ENCODE data around the gene DCAF5. TPM values are rescaled to one million over a fixed set of nuclear protein-coding genes. Genes with fewer than 3 reads are reported as not detected.

The DCAF5 gene
- total RNA-seq, 6 donors from 2014 or later = 37.7 to 78.6 (median 49.0) TPM

DNA sequence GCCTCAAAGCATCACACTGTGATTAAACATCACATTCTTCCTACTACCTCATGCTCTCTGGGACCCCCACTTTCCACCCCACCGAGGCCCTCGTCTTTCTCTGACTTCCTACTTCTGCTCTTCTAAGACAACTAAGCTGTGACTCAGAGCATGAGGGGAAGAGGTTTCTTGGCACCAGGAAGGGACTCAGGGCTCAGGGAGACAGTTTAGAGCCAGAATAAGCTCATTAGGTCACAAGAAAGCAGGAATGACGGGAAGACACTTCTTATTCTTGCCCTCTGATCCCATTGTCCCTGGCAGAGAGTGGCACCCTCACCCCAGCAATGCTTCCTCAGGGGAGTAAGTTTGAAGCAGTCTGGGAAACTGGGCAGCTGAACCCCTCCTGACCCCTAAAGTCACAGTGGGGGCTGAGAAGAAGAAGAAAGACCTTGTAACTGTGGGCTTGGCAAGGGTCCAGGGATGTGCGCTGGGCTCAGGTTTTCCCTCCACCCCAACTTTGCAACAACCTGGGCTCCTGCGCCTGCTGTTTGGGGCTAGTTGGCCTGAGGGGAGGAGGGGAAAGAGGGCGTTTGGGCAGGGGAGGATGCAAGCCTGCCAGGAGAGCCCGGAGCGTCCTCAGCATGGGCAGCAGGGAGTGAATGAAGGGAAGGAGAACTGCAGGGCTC lies 109.2 kb downstream of the DCAF5 start:
- Histone ChIP-seq H3K4me1 (peaks cover 54 to 65% (median 56%) of the 10 kb centered on the region in 4 donors), H3K27ac (peak overlapping the region; percentile 71 to 82 (median 76)), H3K4me3 (no peak overlapping the region), H3K36me3 (no peaks in the 10 kb centered on the region), H3K9me3 (no peaks in the 10 kb centered on the region), H3K27me3 (no peaks in the 10 kb centered on the region)
- peak; percentile 52 to 80 for ATAC-seq (ENCODE audit: low FRiP score in 2 of 2)
- WGBS, 2 donors = 56 to 67% methylated on average over 8 of the region's 8 CpGs
- DNase-seq = peak in 1 of 2 donors; percentile 46
- TF ChIP-seq POLR2AphosphoS5 (IDR thresholded peaks at IDR 0.05) = peak in 1 of 2 donors; percentile 25
- peak in 1 of 4 donors; percentile 29 for TF ChIP-seq POLR2A (IDR thresholded peaks at IDR 0.05)
- TF ChIP-seq, protein P1, sequence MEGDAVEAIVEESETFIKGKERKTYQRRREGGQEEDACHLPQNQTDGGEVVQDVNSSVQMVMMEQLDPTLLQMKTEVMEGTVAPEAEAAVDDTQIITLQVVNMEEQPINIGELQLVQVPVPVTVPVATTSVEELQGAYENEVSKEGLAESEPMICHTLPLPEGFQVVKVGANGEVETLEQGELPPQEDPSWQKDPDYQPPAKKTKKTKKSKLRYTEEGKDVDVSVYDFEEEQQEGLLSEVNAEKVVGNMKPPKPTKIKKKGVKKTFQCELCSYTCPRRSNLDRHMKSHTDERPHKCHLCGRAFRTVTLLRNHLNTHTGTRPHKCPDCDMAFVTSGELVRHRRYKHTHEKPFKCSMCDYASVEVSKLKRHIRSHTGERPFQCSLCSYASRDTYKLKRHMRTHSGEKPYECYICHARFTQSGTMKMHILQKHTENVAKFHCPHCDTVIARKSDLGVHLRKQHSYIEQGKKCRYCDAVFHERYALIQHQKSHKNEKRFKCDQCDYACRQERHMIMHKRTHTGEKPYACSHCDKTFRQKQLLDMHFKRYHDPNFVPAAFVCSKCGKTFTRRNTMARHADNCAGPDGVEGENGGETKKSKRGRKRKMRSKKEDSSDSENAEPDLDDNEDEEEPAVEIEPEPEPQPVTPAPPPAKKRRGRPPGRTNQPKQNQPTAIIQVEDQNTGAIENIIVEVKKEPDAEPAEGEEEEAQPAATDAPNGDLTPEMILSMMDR (IDR thresholded peaks at IDR 0.05) = no peak
- no peak for TF ChIP-seq EP300 (IDR thresholded peaks at IDR 0.05)

DNA sequence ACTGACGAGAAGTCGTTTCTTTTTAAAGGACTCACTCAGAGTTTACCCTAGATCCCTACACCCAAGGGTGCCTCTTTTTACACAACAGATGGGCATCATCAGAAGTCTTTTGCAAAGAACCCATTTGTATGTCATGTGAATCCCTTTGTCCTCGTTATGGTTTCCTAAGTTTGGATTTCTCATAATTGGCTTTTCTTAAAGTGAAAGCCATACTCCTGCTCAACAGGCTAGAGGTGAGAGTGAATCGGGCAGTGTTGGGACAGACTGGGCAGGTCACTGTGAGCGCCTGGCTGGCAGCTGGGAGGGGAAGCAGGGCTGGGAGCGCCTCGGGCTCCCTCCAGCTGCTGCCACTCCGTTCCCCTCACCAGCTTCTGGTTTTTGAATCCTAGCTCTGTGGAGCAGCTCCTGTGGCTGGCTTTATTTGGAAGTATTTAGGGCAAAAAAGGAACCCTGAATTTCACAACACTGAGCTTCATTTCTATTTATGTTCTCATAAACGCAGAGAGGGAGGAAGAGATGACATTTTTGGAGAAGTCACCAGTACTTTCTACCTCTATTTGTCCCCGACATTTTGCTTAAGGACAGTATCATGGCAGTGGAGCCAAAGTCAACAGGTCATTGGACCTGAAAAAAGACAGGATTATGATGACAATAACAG lies 110.0 kb downstream of the DCAF5 start:
- peak; percentile 70 to 78 for ATAC-seq (ENCODE audit: low FRiP score in 2 of 2)
- WGBS, 2 donors = 40 to 48% methylated on average over 10 of the region's 10 CpGs

DNA sequence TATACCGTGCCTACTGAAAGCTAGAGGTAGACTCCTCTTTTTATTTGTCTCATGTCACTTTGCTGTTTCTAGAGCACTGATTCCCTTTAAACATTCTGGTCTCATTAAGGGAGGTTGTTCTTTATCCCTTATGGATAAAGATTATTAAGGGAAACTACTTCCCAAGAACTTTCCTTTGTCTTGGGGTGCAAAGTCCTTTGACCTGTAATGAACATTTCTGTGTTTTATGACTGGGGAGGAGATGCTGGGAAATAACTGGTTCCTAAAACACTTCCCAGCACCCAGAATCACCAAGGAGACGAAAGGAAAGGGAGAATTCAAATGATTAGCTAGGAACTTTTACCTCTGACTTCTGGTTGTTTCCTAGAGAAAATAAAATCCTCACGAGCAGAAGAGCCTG lies 110.6 kb downstream of the DCAF5 start:
- WGBS, 2 donors = 42 to 57% methylated on average over 3 of the region's 3 CpGs
- Histone ChIP-seq H3K27ac (peak overlapping the region in 3 of 4 donors; percentile 72 to 82 (median 81)), H3K4me3 (no peak overlapping the region), H3K27me3 (no peaks in the 10 kb centered on the region), H3K9me3 (no peaks in the 10 kb centered on the region), H3K4me1 (peaks cover 53 to 64% (median 56%) of the 10 kb centered on the region in 4 donors), H3K36me3 (no peaks in the 10 kb centered on the region)
- DNase-seq = no peak
- TF ChIP-seq POLR2A (IDR thresholded peaks at IDR 0.05) = no peak
- no peak for TF ChIP-seq POLR2AphosphoS5 (IDR thresholded peaks at IDR 0.05)
- TF ChIP-seq, protein P1 (IDR thresholded peaks at IDR 0.05) = no peak
- TF ChIP-seq EP300 (IDR thresholded peaks at IDR 0.05) = no peak
- ATAC-seq (ENCODE audit: low FRiP score in 2 of 2) = no peak

More for the DNA sequence above, 110.0 kb downstream of the DCAF5 start:
- peak; percentile 69 to 79 for DNase-seq
- TF ChIP-seq, protein P1 (IDR thresholded peaks at IDR 0.05) = no peak
- peak in 1 of 4 donors; percentile 25 for TF ChIP-seq POLR2A (IDR thresholded peaks at IDR 0.05)
- TF ChIP-seq EP300 (IDR thresholded peaks at IDR 0.05) = peak in 1 of 4 donors; percentile 34
- TF ChIP-seq POLR2AphosphoS5 (IDR thresholded peaks at IDR 0.05) = no peak
- H3K27ac ChIP-seq = peak overlapping the region; percentile 71 to 82 (median 76)
- peaks cover 54 to 62% (median 56%) of the 10 kb centered on the region in 4 donors for H3K4me1 ChIP-seq
- H3K9me3 ChIP-seq = no peaks in the 10 kb centered on the region
- no peaks in the 10 kb centered on the region for H3K36me3 ChIP-seq
- no peak overlapping the region for H3K4me3 ChIP-seq
- H3K27me3 ChIP-seq = no peaks in the 10 kb centered on the region

DNA sequence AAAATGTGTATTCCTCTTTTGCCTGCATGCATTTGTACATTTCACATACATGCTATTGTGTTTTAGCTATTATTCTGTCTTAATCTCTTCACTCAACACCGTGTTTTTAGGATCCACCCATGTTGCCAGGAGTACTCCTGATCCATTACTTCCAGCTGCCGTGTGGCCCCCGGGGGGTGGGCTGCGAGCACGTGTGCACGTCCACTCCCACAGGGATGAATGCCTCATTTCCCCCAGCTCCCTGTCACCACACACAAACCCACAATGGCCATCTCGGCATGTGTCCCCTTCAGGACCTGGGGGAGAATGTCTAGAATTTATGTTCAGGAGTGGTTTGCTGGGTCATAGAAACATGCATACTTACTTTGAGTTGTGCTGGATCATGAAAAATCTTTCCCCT lies 111.1 kb downstream of the DCAF5 start:
- no peaks in the 10 kb centered on the region for H3K9me3 ChIP-seq
- peak overlapping the region in 1 of 4 donors; percentile 72 for H3K27ac ChIP-seq
- peaks cover 48 to 60% (median 53%) of the 10 kb centered on the region in 4 donors for H3K4me1 ChIP-seq
- TF ChIP-seq POLR2AphosphoS5 (IDR thresholded peaks at IDR 0.05) (no peak), POLR2A (IDR thresholded peaks at IDR 0.05) (no peak)
- H3K4me3 ChIP-seq = no peak overlapping the region
- H3K27me3 ChIP-seq = no peaks in the 10 kb centered on the region
- no peak for ATAC-seq (ENCODE audit: low FRiP score in 2 of 2)
- H3K36me3 ChIP-seq = no peaks in the 10 kb centered on the region
- WGBS, 2 donors = 80 to 85% methylated on average over 7 of the region's 7 CpGs
- DNase-seq = peak in 1 of 2 donors; percentile 56

DNA sequence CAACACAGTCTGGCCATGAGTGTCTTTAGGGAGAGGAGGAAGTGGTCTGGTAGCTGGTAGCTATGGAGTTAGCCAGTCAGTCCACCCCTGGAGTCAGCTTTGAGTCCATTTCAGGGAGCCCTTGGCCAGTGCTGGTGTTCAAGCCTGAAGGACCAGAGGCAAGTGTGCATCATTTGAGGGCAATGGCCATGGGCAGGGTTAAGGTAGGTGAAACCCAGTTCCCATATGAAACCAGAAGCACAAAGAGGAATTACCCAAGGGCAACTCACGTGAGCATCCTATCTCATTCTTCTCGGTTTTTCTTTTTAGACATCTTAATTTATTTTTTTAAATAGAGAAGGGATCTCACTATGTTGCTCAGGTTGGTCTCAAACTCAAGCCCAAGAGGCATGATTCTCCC lies 112.6 kb downstream of the DCAF5 start:
- DNase-seq (no peak), ATAC-seq (ENCODE audit: low FRiP score in 2 of 2) (no peak)
- WGBS, 2 donors = 76 to 89% methylated on average over 2 of the region's 2 CpGs
- Histone ChIP-seq H3K9me3 (no peaks in the 10 kb centered on the region), H3K4me1 (peaks cover 34 to 46% (median 39%) of the 10 kb centered on the region in 4 donors), H3K36me3 (no peaks in the 10 kb centered on the region), H3K27me3 (no peaks in the 10 kb centered on the region), H3K4me3 (no peak overlapping the region), H3K27ac (no peak overlapping the region)
- TF ChIP-seq, protein P1 (IDR thresholded peaks at IDR 0.05) = no peak
- no peak for TF ChIP-seq EP300 (IDR thresholded peaks at IDR 0.05)
- TF ChIP-seq POLR2A (IDR thresholded peaks at IDR 0.05) = no peak
